ENCODE data around the gene C1QTNF8. TPM values are rescaled to one million over a fixed set of nuclear protein-coding genes. Genes with fewer than 3 reads are reported as not detected.

C1QTNF8 gene, protein sequence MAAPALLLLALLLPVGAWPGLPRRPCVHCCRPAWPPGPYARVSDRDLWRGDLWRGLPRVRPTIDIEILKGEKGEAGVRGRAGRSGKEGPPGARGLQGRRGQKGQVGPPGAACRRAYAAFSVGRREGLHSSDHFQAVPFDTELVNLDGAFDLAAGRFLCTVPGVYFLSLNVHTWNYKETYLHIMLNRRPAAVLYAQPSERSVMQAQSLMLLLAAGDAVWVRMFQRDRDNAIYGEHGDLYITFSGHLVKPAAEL
- total RNA-seq (not detected), polyA plus RNA-seq (not detected), total RNA-seq (not detected)

DNA sequence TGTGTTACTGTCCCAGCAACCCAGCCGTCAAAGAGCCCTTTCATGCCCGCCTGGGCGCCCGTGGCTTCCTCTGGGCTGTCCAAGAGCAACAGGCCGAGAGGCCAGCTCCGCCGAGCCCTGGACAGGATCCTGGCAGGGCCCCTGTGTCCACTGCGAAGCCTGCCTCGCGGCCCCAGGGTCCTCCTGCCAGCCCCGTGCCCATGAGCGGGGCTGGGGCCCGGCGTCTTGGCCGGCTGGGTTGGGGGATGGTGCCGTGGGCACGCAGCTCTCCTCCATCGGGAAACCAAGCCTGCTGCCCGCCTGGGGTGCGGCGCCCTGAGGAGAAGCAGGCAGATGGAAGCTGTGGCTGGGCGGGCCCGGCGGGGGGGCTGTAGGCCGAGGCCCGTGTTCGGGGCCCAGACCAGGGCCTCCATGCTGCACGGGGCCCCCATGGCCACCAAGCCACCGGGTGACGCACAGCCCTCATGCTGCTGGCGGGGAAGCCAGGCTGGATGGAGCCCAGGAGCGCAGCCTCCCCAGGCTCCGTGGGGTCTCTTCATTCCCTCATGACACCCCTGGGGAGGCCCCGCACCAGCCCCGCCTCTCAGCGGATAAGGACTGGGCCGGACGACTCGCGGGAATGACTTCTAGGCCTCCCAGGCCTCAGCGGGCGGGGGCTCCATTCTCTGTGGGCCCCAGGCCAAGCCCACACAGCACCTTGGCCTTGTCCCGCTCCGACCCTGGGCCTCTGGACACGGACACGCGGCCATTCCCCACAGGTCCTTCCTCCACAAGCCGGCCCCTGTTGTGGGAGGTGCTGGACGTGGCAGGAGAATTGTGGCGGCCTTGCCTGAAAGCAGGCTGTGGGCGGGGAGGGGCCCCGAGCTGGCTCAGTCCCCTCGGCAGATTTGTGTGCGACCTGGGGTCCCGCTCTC, at the start of gene C1QTNF8:
Gene C1QTNF8 (minus strand): TSS at position 76 of the 914 bp plus-strand sequence. CDS start 1,322 bp downstream, outside the sequence.
- Mint-ChIP-seq H3K36me3 (peaks cover 0 to 3% (median 0%) of the 10 kb centered on the region in 5 donors), H3K9me3 (peaks cover 0 to 3% (median 0%) of the 10 kb centered on the region in 11 donors), H3K27me3 (peaks cover 0 to 4% (median 0%) of the 10 kb centered on the region in 5 donors), H3K4me3 (no peak within 1 kb of the TSS), H3K27ac (no peak within 1 kb of the TSS), H3K4me1 (no peaks in the 10 kb centered on the region)
- Histone ChIP-seq H3K27me3 (ENCODE audit: control insufficient read depth in 2 of 2, insufficient read depth in 2 of 2, low read length in 2 of 2) (no peaks in the 10 kb centered on the region), H3K36me3 (ENCODE audit: control insufficient read depth in 2 of 3, insufficient read depth in 3 of 3, low read length in 3 of 3) (no peaks in the 10 kb centered on the region), H3K4me3 (ENCODE audit: low read length) (no peak within 1 kb of the TSS), H3K9me3 (ENCODE audit: control insufficient read depth in 2 of 3, low read length in 3 of 3) (no peaks in the 10 kb centered on the region), H3K27ac (ENCODE audit: low read depth, low read length) (no peak within 1 kb of the TSS), H3K4me1 (ENCODE audit: control insufficient read depth in 2 of 2, insufficient read depth in 2 of 2, low read length in 2 of 2) (no peaks in the 10 kb centered on the region)
- ChIA-PET POLR2A (no interaction called here), CTCF (no interaction called here)
- intact Hi-C loops (cut with micrococcal nuclease) = no loop called here
- no peak for ATAC-seq
- DNase-seq = no peak

DNA sequence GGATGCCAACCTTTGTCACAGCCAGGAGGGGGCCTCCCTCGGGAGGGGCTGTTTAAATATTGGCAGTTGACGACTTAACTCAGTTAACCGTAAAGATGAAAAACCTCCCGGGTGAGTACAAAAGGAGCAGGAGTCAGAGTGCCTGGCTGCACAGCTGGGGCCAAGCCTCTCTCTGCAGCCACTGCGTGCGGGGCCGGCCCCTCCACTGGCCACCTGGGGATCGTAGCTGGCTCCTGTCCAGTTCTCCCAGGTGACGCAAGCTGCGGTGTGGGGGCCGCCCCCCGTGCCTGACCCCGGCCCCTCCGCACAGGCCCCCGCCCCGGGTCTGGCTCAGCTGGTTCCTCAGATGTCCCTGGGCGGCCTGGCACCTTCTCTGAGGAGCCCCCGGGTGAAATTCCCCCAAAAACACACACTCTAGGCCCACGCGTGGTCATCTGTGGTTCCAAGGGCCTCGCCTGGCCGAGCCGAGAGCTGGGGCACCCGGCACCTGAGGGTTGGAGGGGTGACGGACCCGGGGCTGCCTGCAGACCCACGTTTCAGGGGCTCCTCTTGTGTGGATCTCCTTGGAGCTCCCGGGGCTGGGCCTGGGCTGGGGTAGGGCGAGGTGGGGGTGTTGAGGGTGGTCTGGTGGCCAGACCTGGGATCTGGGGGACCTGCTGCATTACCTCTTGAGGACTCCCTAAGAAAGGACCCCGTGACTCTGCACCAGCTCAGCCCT, 49.5 kb upstream of the C1QTNF8 start:
- H3K9me3 ChIP-seq (ENCODE audit: control insufficient read depth in 2 of 3, low read length in 3 of 3) = no peaks in the 10 kb centered on the region
- H3K4me3 Mint-ChIP-seq = no peak overlapping the region
- no peaks in the 10 kb centered on the region for H3K4me1 ChIP-seq (ENCODE audit: control insufficient read depth in 2 of 2, insufficient read depth in 2 of 2, low read length in 2 of 2)
- intact Hi-C loops (cut with micrococcal nuclease) = no loop called here
- peaks cover 0 to 4% (median 0%) of the 10 kb centered on the region in 7 donors for H3K4me1 Mint-ChIP-seq
- H3K27ac Mint-ChIP-seq = no peak overlapping the region
- H3K4me3 ChIP-seq (ENCODE audit: low read length) = no peak overlapping the region
- POLR2A ChIA-PET = no interaction called here
- H3K36me3 ChIP-seq (ENCODE audit: control insufficient read depth in 2 of 3, insufficient read depth in 3 of 3, low read length in 3 of 3) = no peaks in the 10 kb centered on the region
- CTCF ChIA-PET = no interaction called here
- no peaks in the 10 kb centered on the region for H3K27me3 ChIP-seq (ENCODE audit: control insufficient read depth in 2 of 2, insufficient read depth in 2 of 2, low read length in 2 of 2)
- no peak overlapping the region for H3K27ac ChIP-seq (ENCODE audit: low read depth, low read length)
- ATAC-seq = peak; percentile 12
- no peak for DNase-seq
- H3K27me3 Mint-ChIP-seq = no peaks in the 10 kb centered on the region
- H3K9me3 Mint-ChIP-seq = peaks cover 0 to 6% (median 2%) of the 10 kb centered on the region in 11 donors
- H3K36me3 Mint-ChIP-seq = no peaks in the 10 kb centered on the region

DNA sequence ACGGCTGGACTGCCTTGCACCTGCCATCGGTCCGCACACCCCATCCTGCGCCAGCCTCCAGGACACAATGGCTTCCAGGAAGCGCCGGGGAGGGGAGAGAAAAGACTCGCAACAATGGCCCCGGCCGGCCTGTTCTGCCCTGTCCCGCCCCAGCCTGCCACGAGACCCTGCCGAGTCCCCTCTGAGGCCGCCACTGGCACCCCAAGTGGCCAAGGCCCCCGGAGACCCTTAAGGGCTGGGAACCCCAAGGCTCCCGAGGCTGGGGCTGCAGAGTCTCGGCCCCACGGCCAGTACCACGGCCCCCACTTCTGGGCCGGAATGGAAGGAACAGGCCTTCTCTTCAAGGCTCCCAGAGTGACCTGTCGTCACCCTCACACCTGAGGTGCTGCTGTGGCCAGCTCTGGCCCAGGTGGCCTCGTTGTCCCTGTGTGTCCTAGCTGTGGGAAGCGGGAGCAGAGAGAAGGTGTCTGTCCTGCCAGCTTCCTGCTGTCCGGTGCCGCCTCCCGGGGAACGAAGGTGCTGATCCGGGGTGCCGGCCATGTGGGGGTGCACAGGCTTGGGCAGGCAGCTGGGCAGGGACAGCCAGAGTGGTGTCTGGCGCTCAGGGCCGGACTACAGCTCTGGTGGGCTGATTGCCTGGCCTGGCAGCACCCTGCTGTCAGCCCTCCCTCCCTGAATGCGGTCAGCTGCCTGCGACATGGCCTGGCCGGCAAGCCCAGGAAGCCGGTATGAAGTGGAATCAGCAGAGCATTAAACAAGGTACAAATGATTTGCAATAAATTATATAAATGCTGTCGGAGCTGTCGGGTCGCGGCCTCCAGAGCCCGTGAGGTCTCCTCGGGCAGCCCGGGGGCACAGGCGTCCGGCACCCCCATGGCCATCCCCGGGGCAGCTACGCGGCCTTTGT, 48.7 kb upstream of the C1QTNF8 start:
- POLR2A ChIA-PET = no interaction called here
- Histone ChIP-seq H3K27ac (ENCODE audit: low read depth, low read length) (no peak overlapping the region), H3K36me3 (ENCODE audit: control insufficient read depth in 2 of 3, insufficient read depth in 3 of 3, low read length in 3 of 3) (no peaks in the 10 kb centered on the region), H3K4me3 (ENCODE audit: low read length) (no peak overlapping the region), H3K27me3 (ENCODE audit: control insufficient read depth in 2 of 2, insufficient read depth in 2 of 2, low read length in 2 of 2) (no peaks in the 10 kb centered on the region), H3K9me3 (ENCODE audit: control insufficient read depth in 2 of 3, low read length in 3 of 3) (no peaks in the 10 kb centered on the region), H3K4me1 (ENCODE audit: control insufficient read depth in 2 of 2, insufficient read depth in 2 of 2, low read length in 2 of 2) (no peaks in the 10 kb centered on the region)
- H3K27me3 Mint-ChIP-seq = no peaks in the 10 kb centered on the region
- CTCF ChIA-PET = no interaction called here
- H3K4me3 Mint-ChIP-seq = no peak overlapping the region
- intact Hi-C loops (cut with micrococcal nuclease) = no loop called here
- H3K36me3 Mint-ChIP-seq = no peaks in the 10 kb centered on the region
- H3K27ac Mint-ChIP-seq = no peak overlapping the region
- DNase-seq (no peak), ATAC-seq (no peak)
- peaks cover 0 to 4% (median 0%) of the 10 kb centered on the region in 7 donors for H3K4me1 Mint-ChIP-seq
- peaks cover 0 to 6% (median 2%) of the 10 kb centered on the region in 11 donors for H3K9me3 Mint-ChIP-seq

DNA sequence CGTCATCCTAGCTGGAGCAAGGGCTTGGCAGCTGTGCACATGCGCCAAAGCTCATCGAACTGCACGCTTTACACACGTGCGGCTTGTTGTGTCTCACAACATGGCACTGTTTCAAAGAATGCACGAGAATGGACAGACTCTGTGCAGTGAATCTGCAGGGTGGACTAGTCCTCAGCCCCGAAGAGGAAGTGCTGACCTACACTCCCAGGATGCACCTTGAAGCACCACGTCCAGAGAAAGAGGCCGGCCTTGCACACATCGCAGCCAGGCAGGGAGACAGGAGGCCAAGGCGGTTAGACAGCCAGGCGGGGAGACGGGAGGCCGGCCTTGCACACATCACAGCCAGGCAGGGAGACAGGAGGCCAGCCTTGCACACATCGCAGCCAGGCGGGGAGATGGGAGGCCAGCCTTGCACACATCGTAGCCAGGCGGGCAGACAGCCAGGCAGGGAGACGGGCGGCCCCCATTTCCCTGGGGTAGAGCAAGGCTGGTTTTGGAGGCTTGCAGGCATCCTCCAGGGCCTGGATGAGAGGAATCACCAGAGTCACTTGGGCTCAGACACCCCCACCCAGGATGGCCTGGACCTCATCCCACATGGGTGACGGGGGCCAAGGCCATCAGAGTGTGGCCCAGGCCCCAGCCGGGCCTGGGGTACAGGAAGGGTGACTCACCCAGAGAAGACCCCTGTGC, 47.9 kb upstream of the C1QTNF8 start:
- H3K4me3 ChIP-seq (ENCODE audit: low read length) = no peak overlapping the region
- H3K27me3 Mint-ChIP-seq = no peaks in the 10 kb centered on the region
- H3K36me3 ChIP-seq (ENCODE audit: control insufficient read depth in 2 of 3, insufficient read depth in 3 of 3, low read length in 3 of 3) = no peaks in the 10 kb centered on the region
- H3K9me3 ChIP-seq (ENCODE audit: control insufficient read depth in 2 of 3, low read length in 3 of 3) = no peaks in the 10 kb centered on the region
- peaks cover 0 to 4% (median 0%) of the 10 kb centered on the region in 7 donors for H3K4me1 Mint-ChIP-seq
- ChIA-PET CTCF (no interaction called here), POLR2A (no interaction called here)
- intact Hi-C loops (cut with micrococcal nuclease) = no loop called here
- no peak overlapping the region for H3K4me3 Mint-ChIP-seq
- DNase-seq (no peak), ATAC-seq (no peak)
- H3K27ac Mint-ChIP-seq = no peak overlapping the region
- no peaks in the 10 kb centered on the region for H3K36me3 Mint-ChIP-seq
- H3K27me3 ChIP-seq (ENCODE audit: control insufficient read depth in 2 of 2, insufficient read depth in 2 of 2, low read length in 2 of 2) = no peaks in the 10 kb centered on the region
- no peaks in the 10 kb centered on the region for H3K4me1 ChIP-seq (ENCODE audit: control insufficient read depth in 2 of 2, insufficient read depth in 2 of 2, low read length in 2 of 2)
- H3K9me3 Mint-ChIP-seq = peaks cover 0 to 6% (median 2%) of the 10 kb centered on the region in 11 donors
- no peak overlapping the region for H3K27ac ChIP-seq (ENCODE audit: low read depth, low read length)

DNA sequence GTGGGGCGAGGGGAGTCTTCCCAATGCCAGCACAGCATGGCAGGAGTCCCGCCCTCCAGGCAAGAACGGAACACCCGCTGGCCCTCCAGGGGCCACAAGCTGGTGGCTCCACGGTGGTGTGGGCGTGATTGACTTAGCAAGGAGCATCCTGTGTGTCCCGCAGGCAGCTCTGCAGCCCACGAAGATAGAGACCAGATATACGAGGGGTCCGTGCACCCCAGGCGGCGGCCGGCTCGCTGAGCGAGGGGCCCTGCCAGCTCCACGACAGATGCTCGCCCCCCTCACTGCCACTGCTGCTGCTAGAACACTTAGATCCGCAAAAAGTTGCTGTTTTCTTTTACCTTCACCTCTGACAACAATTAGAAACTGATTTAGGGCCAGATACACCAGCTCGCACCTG, 46.9 kb upstream of the C1QTNF8 start:
- H3K27me3 ChIP-seq (ENCODE audit: control insufficient read depth in 2 of 2, insufficient read depth in 2 of 2, low read length in 2 of 2) = no peaks in the 10 kb centered on the region
- H3K27ac Mint-ChIP-seq = no peak overlapping the region
- H3K9me3 Mint-ChIP-seq = peaks cover 0 to 5% (median 2%) of the 10 kb centered on the region in 11 donors
- H3K4me1 Mint-ChIP-seq = peaks cover 0 to 5% (median 0%) of the 10 kb centered on the region in 7 donors
- ChIA-PET CTCF (no interaction called here), POLR2A (no interaction called here)
- H3K36me3 Mint-ChIP-seq = no peaks in the 10 kb centered on the region
- H3K4me3 ChIP-seq (ENCODE audit: low read length) = no peak overlapping the region
- H3K4me1 ChIP-seq (ENCODE audit: control insufficient read depth in 2 of 2, insufficient read depth in 2 of 2, low read length in 2 of 2) = no peaks in the 10 kb centered on the region
- DNase-seq (no peak), ATAC-seq (no peak)
- no peaks in the 10 kb centered on the region for H3K9me3 ChIP-seq (ENCODE audit: control insufficient read depth in 2 of 3, low read length in 3 of 3)
- H3K4me3 Mint-ChIP-seq = no peak overlapping the region
- intact Hi-C loops (cut with micrococcal nuclease) = no loop called here
- no peaks in the 10 kb centered on the region for H3K27me3 Mint-ChIP-seq
- H3K27ac ChIP-seq (ENCODE audit: low read depth, low read length) = no peak overlapping the region
- no peaks in the 10 kb centered on the region for H3K36me3 ChIP-seq (ENCODE audit: control insufficient read depth in 2 of 3, insufficient read depth in 3 of 3, low read length in 3 of 3)

DNA sequence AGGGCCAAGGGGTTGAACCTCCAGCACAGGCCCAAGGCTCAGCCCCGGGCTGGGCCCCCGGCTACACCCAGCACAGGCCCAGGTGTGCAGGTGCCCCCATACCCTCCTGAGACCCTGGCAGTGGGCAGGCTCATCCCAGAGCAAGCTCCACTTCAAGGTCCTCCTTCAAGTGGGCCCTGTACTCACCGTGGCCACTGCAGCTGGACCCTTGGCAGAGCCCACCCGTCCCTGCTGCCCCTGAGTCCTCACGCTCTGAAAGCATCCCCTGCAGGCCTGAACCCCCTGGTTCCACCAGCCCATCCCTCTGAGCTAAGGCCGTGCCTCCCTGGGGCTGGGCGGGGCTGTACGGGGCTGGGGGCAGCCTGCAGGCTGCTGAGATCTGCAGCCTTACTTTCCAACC, 45.7 kb upstream of the C1QTNF8 start:
- intact Hi-C loops (cut with micrococcal nuclease) = no loop called here
- peaks cover 0 to 3% (median 0%) of the 10 kb centered on the region in 5 donors for H3K27me3 Mint-ChIP-seq
- POLR2A ChIA-PET = no interaction called here
- H3K4me1 ChIP-seq (ENCODE audit: control insufficient read depth in 2 of 2, insufficient read depth in 2 of 2, low read length in 2 of 2) = no peaks in the 10 kb centered on the region
- no peak overlapping the region for H3K4me3 ChIP-seq (ENCODE audit: low read length)
- no peaks in the 10 kb centered on the region for H3K36me3 Mint-ChIP-seq
- H3K27me3 ChIP-seq (ENCODE audit: control insufficient read depth in 2 of 2, insufficient read depth in 2 of 2, low read length in 2 of 2) = no peaks in the 10 kb centered on the region
- CTCF ChIA-PET = no interaction called here
- no peak overlapping the region for H3K27ac ChIP-seq (ENCODE audit: low read depth, low read length)
- no peaks in the 10 kb centered on the region for H3K36me3 ChIP-seq (ENCODE audit: control insufficient read depth in 2 of 3, insufficient read depth in 3 of 3, low read length in 3 of 3)
- no peaks in the 10 kb centered on the region for H3K9me3 ChIP-seq (ENCODE audit: control insufficient read depth in 2 of 3, low read length in 3 of 3)
- DNase-seq = no peak
- peaks cover 0 to 1% (median 0%) of the 10 kb centered on the region in 11 donors for H3K9me3 Mint-ChIP-seq
- peak overlapping the region in 1 of 10 donors; percentile 53 for H3K4me3 Mint-ChIP-seq
- H3K4me1 Mint-ChIP-seq = peaks cover 0 to 5% (median 0%) of the 10 kb centered on the region in 7 donors
- no peak for ATAC-seq
- no peak overlapping the region for H3K27ac Mint-ChIP-seq
